Measurements from ENCODE around the gene SOBP.

GRCh38 chr6:107488174-107488874 is 1.6 kb upstream of the SOBP start:
- TF ChIP-seq ZNF776 (tag by site-specific recombination; IDR thresholded peaks at IDR 0.05; ENCODE audit: borderline replicate concordance) (no peak), REST (tag by site-specific recombination; IDR thresholded peaks at IDR 0.05) (no peak), KLF9 (tag by site-specific recombination; IDR thresholded peaks at IDR 0.05; ENCODE audit: low read depth) (no peak), CTCF (tag by site-specific recombination; IDR thresholded peaks at IDR 0.05) (no peak), ZBTB10 (tag by site-specific recombination; IDR thresholded peaks at IDR 0.05) (no peak), ZNF561 (tag by site-specific recombination; IDR thresholded peaks at IDR 0.05; ENCODE audit: borderline replicate concordance) (no peak), ZNF10 (tag by site-specific recombination; IDR thresholded peaks at IDR 0.05) (no peak), ZBTB21 (tag by site-specific recombination; IDR thresholded peaks at IDR 0.05) (no peak), ZNF350 (tag by site-specific recombination; IDR thresholded peaks at IDR 0.05) (no peak), ZNF302 (tag by site-specific recombination; IDR thresholded peaks at IDR 0.05; ENCODE audit: low read depth) (no peak)
- TF ChIP-seq, protein P1, sequence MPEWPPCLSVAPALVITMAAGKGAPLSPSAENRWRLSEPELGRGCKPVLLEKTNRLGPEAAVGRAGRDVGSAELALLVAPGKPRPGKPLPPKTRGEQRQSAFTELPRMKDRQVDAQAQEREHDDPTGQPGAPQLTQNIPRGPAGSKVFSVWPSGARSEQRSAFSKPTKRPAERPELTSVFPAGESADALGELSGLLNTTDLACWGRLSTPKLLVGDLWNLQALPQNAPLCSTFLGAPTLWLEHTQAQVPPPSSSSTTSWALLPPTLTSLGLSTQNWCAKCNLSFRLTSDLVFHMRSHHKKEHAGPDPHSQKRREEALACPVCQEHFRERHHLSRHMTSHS (tag by site-specific recombination; IDR thresholded peaks at IDR 0.05): no peak

Measured in HEK293 (cell line).